Stimulated activated CD8-positive, alpha-beta memory T cell treated with anti-CD3 and anti-CD28 coated beads, Interleukin-12 subunit alpha, Interleukin-12 subunit beta, amount 100 ng/mL, for 1 hour (primary cell): Measurements from ENCODE around the gene SLC11A1.

Experiments used
- DNase-seq: peaks from one replicate; pipeline ENCODE4 v3.0.0-alpha.2; 2020; ENCODE audit warnings: low read depth

SLC11A1 gene

GRCh38 chr2:218435003-218435982, 53.2 kb downstream of the SLC11A1 start:
- no peak for DNase-seq

- no peak for DNase-seq
These were observed 54.9 kb downstream of the SLC11A1 start for GRCh38 chr2:218436992-218437391.

GRCh38 chr2:218437969-218438368, 55.9 kb downstream of the SLC11A1 start:
- no peak for DNase-seq

- no peak for DNase-seq
These were observed 56.5 kb downstream of the SLC11A1 start for GRCh38 chr2:218438596-218438995.

GRCh38 chr2:218444692-218445357, 62.8 kb downstream of the SLC11A1 start:
- DNase-seq: no peak

GRCh38 chr2:218445602-218446001, 63.5 kb downstream of the SLC11A1 start:
- DNase-seq: no peak
